ENCODE measurements around the gene TBC1D17.

DNA sequence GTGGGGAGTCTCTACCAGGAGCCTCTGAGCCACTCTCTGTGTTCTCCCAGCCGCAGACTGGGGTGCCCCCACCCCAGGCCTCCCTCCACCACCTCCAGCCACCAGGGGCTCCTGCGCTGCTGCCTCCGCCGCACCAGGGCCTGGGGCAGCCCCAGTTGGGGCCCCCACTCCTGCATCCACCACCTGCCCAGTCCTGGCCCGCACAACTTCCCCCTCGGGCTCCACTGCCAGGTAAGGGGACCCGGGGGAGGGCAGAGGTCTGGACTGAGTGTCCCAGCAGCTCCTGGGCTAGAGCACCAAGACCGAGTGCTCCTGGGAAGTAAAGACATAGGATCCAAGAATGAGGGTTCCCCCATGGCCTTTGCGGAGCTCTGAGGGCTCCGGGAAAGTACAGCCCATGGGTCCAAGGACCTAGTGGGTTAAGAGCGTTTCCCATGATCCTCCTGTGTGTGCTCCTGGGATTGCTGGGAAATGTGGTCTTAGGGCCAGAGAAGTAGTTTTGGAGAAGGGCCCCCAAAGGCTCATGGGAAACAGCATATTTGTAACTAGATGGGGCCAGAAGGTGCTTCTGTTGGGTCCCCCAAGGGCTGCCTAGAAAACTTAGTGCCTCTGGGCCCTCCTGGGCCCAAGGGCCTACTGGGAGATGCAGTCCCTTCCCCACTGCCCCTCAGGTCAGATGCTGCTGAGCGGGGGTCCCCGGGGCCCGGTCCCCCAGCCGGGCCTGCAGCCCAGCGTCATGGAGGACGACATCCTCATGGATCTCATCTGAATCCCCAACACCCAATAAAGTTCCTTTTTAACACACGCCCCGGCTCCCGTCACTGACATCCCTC lies 41.1 kb upstream of the TBC1D17 start:
- TF ChIP-seq EZH2 (IDR thresholded peaks at IDR 0.05; ENCODE audit: insufficient read depth, poor library complexity, severe bottlenecking) (no peak), EZH2phosphoT487 (IDR thresholded peaks at IDR 0.05; ENCODE audit: insufficient read depth, low read depth) (no peak)

Measured in GM23248 (cell line).